ENCODE results near the gene KRTAP29-1.

DNA sequence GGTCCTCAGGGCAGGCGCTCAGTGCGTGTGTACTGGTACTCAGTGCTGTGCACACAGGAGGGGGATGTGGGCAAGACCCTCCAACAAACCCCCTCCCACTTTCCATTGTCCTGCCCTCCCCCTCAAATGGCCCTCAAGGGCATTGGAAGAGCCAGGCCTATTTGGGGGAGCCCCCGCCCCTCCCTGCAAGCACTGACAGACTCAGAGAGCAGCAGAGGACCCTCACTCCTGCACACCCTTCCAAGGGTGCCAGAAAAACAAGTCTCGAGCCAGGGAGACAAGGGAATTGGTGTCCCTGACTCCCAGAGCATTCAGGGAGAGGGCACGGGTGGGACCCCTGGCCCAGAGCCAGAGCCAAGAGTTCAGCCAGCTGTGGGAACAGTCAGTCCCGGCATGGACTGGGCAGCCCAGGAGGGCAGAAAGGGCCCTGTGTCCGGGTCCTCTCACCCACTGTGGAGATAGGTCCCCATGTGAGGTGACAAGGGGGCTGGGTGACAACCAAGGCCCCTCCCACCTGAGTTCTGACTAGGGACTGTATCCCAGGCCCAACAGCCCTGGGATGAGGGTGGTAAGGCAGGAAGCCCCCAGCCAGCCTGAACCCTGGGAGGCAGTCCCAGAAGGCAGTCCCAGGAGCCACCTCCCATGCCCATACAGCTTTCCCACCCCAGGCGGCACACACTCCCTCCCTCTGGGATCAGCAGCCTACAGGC, 24.9 kb upstream of the KRTAP29-1 start:
- TF ChIP-seq POLR2A (IDR thresholded peaks at IDR 0.05; ENCODE audit: low read depth, low read length) = no peak
- TF ChIP-seq POLR2AphosphoS5 (IDR thresholded peaks at IDR 0.05; ENCODE audit: low read depth, low read length) = no peak
- no peak for TF ChIP-seq SPI1 (IDR thresholded peaks at IDR 0.05; ENCODE audit: low read depth, low read length)
- TF ChIP-seq TAF1 (IDR thresholded peaks at IDR 0.05; ENCODE audit: low read depth, low read length) = no peak
